RWPE2 (cell line): ENCODE results near the gene DIP2C.

Source experiments
- ATAC-seq: fragments of 200-7000 bp; cut with Tn5 transposase; 3 replicates; pipeline ENCODE4 v1.9.1; 2021; ENCODE audit warnings: low read depth
- DNase-seq: peaks from one replicate; pipeline ENCODE4 v3.0.0-alpha.2; 2020; ENCODE audit warnings: low spot score
- H3K27ac ChIP-seq: fragments of 450-650 bp; 2 replicates; pipeline ENCODE4 v1.5.1; 2017; ENCODE audit warnings: mild to moderate bottlenecking; ENCODE audit not compliant: poor library complexity, severe bottlenecking
- H3K27me3 ChIP-seq: fragments of 250-450 bp; sonication (Bioruptor Pico); 2 replicates; pipeline ENCODE4 v1.5.1; 2021; ENCODE audit warnings: mild to moderate bottlenecking, moderate library complexity; ENCODE audit not compliant: insufficient read depth, poor library complexity, severe bottlenecking
- H3K36me3 ChIP-seq: fragments of 250-450 bp; sonication (Bioruptor Pico); 2 replicates; pipeline ENCODE4 v1.5.1; 2020; ENCODE audit warnings: low read depth, mild to moderate bottlenecking, moderate library complexity
- H3K4me1 ChIP-seq: fragments of 250-450 bp; sonication (Bioruptor Pico); 2 replicates; pipeline ENCODE4 v1.5.1; 2021; ENCODE audit warnings: mild to moderate bottlenecking, moderate library complexity; ENCODE audit not compliant: insufficient read depth, poor library complexity, severe bottlenecking
- H3K4me3 ChIP-seq: fragments of 250-450 bp; sonication (Bioruptor Pico); 2 replicates; pipeline ENCODE4 v1.5.1; 2021; ENCODE audit warnings: mild to moderate bottlenecking, moderate library complexity; ENCODE audit not compliant: severe bottlenecking
- H3K9me3 ChIP-seq: fragments of 250-450 bp; sonication (Bioruptor Pico); 2 replicates; pipeline ENCODE4 v1.5.1; 2021; ENCODE audit warnings: mild to moderate bottlenecking, moderate library complexity; ENCODE audit not compliant: severe bottlenecking
- TF ChIP-seq, protein P1 (sequence below): fragments of 450-650 bp; IDR thresholded peaks from one replicate; pipeline ENCODE4 v1.5.1; 2017; ENCODE audit warnings: mild to moderate bottlenecking, moderate library complexity; ENCODE audit not compliant: poor library complexity, severe bottlenecking

Gene DIP2C

GRCh38 chr10:317926-318325 lies 371.5 kb downstream of the DIP2C start:
- Histone ChIP-seq H3K27ac (no peak overlapping the region), H3K27me3 (no peaks in the 10 kb centered on the region), H3K9me3 (no peaks in the 10 kb centered on the region), H3K4me1 (no peaks in the 10 kb centered on the region), H3K36me3 (no peaks in the 10 kb centered on the region), H3K4me3 (no peak overlapping the region)
- ATAC-seq: no peak
- TF ChIP-seq, protein P1, sequence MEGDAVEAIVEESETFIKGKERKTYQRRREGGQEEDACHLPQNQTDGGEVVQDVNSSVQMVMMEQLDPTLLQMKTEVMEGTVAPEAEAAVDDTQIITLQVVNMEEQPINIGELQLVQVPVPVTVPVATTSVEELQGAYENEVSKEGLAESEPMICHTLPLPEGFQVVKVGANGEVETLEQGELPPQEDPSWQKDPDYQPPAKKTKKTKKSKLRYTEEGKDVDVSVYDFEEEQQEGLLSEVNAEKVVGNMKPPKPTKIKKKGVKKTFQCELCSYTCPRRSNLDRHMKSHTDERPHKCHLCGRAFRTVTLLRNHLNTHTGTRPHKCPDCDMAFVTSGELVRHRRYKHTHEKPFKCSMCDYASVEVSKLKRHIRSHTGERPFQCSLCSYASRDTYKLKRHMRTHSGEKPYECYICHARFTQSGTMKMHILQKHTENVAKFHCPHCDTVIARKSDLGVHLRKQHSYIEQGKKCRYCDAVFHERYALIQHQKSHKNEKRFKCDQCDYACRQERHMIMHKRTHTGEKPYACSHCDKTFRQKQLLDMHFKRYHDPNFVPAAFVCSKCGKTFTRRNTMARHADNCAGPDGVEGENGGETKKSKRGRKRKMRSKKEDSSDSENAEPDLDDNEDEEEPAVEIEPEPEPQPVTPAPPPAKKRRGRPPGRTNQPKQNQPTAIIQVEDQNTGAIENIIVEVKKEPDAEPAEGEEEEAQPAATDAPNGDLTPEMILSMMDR: no peak
- DNase-seq: no peak

DNA sequence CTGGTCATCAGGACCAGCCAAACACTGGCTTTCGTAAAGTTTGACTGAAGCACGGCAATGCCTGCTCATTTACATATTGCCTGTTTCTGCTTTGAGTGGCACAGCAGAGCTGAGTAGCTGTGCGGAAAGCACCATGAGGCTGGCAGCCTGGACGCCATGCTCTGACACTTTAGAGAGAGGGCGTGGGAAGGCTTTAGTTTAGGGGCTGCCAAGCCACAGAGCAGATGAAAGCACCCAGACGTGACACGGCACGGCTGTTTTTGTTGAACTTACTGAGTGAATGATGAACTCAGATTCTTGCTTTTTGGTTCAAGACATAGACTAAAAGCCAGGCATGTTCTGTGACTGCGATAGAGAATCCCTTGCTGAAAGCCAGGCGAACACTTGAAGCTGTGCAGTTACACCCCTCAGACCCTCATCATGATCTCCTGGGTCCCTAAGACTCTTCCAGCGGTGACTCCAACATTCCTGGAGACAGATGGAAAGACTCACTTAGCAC lies 372.1 kb downstream of the DIP2C start:
- no peak for DNase-seq
- no peak for ATAC-seq
- H3K4me1 ChIP-seq: no peaks in the 10 kb centered on the region
- H3K4me3 ChIP-seq: no peak overlapping the region
- H3K27ac ChIP-seq: no peak overlapping the region
- TF ChIP-seq, protein P1: no peak
- no peaks in the 10 kb centered on the region for H3K9me3 ChIP-seq
- H3K36me3 ChIP-seq: no peaks in the 10 kb centered on the region
- H3K27me3 ChIP-seq: no peaks in the 10 kb centered on the region

GRCh38 chr10:316390-316789 lies 373.1 kb downstream of the DIP2C start:
- no peak overlapping the region for H3K4me3 ChIP-seq
- DNase-seq (no peak), ATAC-seq (no peak)
- TF ChIP-seq, protein P1: no peak
- H3K27ac ChIP-seq: no peak overlapping the region
- H3K36me3 ChIP-seq: no peaks in the 10 kb centered on the region
- no peaks in the 10 kb centered on the region for H3K9me3 ChIP-seq
- no peaks in the 10 kb centered on the region for H3K27me3 ChIP-seq
- no peaks in the 10 kb centered on the region for H3K4me1 ChIP-seq

DNA sequence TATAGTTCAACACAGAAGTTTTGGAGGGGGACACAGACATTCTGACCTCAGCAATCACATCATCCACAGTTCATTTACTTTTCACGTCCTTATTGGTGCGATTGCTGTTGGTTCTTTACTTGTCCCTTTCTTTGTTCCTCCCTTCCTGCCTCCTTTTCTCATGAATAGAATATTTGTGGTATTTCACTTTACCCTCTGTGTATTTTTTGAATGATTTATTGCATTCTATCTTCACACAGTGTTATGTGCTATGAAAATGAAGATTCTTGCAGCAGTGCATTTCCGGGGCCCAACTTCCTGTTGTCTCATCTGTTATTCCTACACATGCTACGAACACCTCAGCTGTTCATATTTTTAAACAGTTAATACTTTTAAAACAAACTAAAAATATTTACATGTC lies 374.6 kb downstream of the DIP2C start:
- H3K27ac ChIP-seq: no peak overlapping the region
- TF ChIP-seq, protein P1: no peak
- no peaks in the 10 kb centered on the region for H3K36me3 ChIP-seq
- ATAC-seq (no peak), DNase-seq (no peak)
- H3K27me3 ChIP-seq: no peaks in the 10 kb centered on the region
- no peaks in the 10 kb centered on the region for H3K9me3 ChIP-seq
- H3K4me3 ChIP-seq: no peak overlapping the region
- H3K4me1 ChIP-seq: no peaks in the 10 kb centered on the region

- Histone ChIP-seq H3K27ac (no peak overlapping the region), H3K36me3 (no peaks in the 10 kb centered on the region), H3K27me3 (no peaks in the 10 kb centered on the region), H3K4me1 (no peaks in the 10 kb centered on the region), H3K9me3 (no peaks in the 10 kb centered on the region), H3K4me3 (no peak overlapping the region)
- DNase-seq: no peak
- TF ChIP-seq, protein P1: no peak
- no peak for ATAC-seq
Measured at GRCh38 chr10:314381-314780, 375.1 kb downstream of the DIP2C start.
